Neutrophil (primary cell): Measurements from ENCODE around the gene BIN2.

Source experiments
- H3K27ac ChIP-seq: fragments of 200-600 bp; sonication (generic); 2 replicates; pipeline ENCODE4 v1.5.1; 2016; ENCODE audit warnings: mild to moderate bottlenecking, moderate library complexity
- H3K27me3 ChIP-seq: fragments of 200-600 bp; sonication (generic); 2 replicates; pipeline ENCODE4 v1.6.0; 2016; ENCODE audit warnings: mild to moderate bottlenecking
- H3K36me3 ChIP-seq: fragments of 200-600 bp; sonication (generic); 2 replicates; pipeline ENCODE4 v1.5.1; 2017
- H3K4me1 ChIP-seq, 2 experiments: fragments of 200-600 bp in 1 of 2; sonication (generic) in 1 of 2; 1 replicate in 1 of 2; 2 replicates in 1 of 2; pipeline versions ENCODE4 v1.5.1 to v1.6.1; 2013 to 2016; ENCODE audit warnings: low read depth in 1 of 2, low read length in 1 of 2, mild to moderate bottlenecking in 1 of 2, moderate library complexity in 1 of 2; ENCODE audit not compliant: control insufficient read depth in 1 of 2, insufficient read depth in 1 of 2
- H3K4me3 ChIP-seq, 2 experiments: fragments of 200-600 bp in 1 of 2; sonication (generic) in 1 of 2; 1 replicate in 1 of 2; 2 replicates in 1 of 2; pipeline ENCODE4 v1.5.1; 2013 to 2016; ENCODE audit warnings: low read depth in 1 of 2, low read length in 1 of 2, mild to moderate bottlenecking in 1 of 2, moderate library complexity in 1 of 2
- H3K9me3 ChIP-seq: fragments of 200-600 bp; sonication (generic); 2 replicates; pipeline ENCODE4 v1.5.1; 2016
- CTCF ChIP-seq: fragments of 200-600 bp; sonication (generic); IDR thresholded peaks from 2 replicates; pipeline ENCODE4 v1.5.1; 2016; ENCODE audit warnings: antibody characterized with exemption

The BIN2 gene

GRCh38 chr12:51326698-51327439 lies 2.9 kb upstream of the BIN2 start:
- no peaks in the 10 kb centered on the region for H3K9me3 ChIP-seq

DNA sequence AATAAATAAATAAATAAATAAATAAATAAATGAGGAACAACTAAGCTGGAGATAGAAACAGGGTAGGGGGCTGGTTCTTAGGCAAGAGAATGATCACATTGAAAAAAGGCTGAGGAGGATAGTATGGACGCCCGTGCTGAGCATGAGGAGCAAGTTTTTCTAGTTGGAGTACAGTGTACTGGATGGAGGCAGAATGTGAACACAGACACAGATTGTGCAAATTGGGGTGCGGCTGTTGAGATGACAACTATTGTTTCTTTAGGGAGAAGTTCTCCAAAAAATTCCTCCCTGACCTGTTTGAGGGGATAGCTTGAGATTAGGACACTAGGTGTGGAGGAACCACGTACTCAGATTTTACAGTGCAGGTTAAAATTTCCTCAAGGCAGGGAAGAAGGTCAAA lies 979 bp upstream of the BIN2 start:
- H3K9me3 ChIP-seq, result no peaks in the 10 kb centered on the region
- H3K4me1 ChIP-seq, result peaks cover 85 to 98% of the 10 kb centered on the region in 2 experiments
- H3K27me3 ChIP-seq, result no peaks in the 10 kb centered on the region
- H3K27ac ChIP-seq, result peak overlapping the region; percentile 98
- TF ChIP-seq CTCF, result no peak
- H3K4me3 ChIP-seq, result peak overlapping the region; percentile 35 to 94
- no peaks in the 10 kb centered on the region for H3K36me3 ChIP-seq

More at GRCh38 chr12:51326698-51327439, 2.9 kb upstream of the BIN2 start:
- H3K4me3 ChIP-seq, result peak overlapping the region; percentile 35 to 94
- no peaks in the 10 kb centered on the region for H3K36me3 ChIP-seq
- H3K4me1 ChIP-seq, result peaks cover 72 to 83% of the 10 kb centered on the region in 2 experiments
- peak overlapping the region; percentile 98 for H3K27ac ChIP-seq
- no peaks in the 10 kb centered on the region for H3K27me3 ChIP-seq
- no peak for TF ChIP-seq CTCF

DNA sequence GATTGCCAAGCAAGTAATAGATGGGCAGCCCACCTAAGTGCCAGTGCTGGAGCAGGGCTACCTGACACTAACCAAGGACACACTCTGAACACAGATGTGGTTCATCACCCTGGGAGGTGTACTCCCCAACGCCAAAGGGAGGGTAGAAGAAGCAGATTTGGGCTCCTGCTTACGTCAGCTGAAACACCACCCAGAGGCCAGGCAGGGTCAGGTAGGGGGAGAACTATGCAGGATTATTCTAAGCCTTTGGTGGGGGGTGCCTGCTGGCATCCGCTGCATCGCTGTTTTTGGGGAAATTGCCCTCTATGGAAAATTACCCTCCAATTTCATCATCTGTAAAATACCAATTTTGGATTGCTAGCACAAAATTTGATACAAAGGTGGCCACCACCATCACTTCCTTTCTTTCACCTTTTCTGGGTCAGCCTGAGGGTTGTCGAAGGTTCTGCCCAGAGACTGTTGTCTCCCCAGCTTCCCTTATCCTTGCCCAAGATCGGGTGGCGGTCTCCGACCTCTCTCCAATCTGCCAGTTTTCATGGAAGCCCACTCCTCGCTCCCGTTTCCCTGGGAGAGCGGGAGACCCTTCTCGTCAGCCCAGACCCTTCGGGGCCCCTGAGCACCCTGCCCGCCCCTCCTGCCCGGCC lies 535 bp downstream of the BIN2 start:
- H3K4me1 ChIP-seq, result peaks cover 85 to 98% of the 10 kb centered on the region in 2 experiments
- H3K4me3 ChIP-seq, result peak overlapping the region; percentile 87 to 94
- TF ChIP-seq CTCF, result no peak
- peak overlapping the region; percentile 98 for H3K27ac ChIP-seq
- H3K27me3 ChIP-seq, result no peaks in the 10 kb centered on the region
- no peaks in the 10 kb centered on the region for H3K9me3 ChIP-seq
- no peaks in the 10 kb centered on the region for H3K36me3 ChIP-seq

DNA sequence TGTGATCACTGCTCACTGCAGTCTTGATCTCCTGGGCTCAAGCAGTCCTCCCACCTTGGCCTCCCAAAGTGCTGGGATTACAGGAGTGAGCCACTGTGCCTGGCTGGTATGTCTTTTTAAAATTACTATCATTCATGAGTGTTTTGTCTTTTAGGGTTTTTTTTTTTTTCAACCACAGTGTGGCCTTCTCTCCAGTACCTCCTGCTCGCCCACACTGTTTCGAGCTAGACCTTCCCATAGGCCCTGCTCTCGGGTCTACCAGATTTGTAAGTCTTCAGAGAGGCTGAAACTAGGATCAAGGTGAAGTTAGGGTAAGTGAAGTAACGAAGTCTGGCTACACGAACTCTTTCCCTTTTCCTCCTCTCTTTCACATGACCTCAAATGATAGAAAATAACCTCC lies 1.5 kb downstream of the BIN2 start:
- Histone ChIP-seq H3K4me3 (peak overlapping the region; percentile 87 to 94), H3K4me1 (peaks cover 85 to 98% of the 10 kb centered on the region in 2 experiments)
- TF ChIP-seq CTCF, result no peak

GRCh38 chr12:51321882-51322281 lies 2.1 kb downstream of the BIN2 start:
- Histone ChIP-seq H3K9me3 (no peaks in the 10 kb centered on the region), H3K27ac (peak overlapping the region; percentile 98), H3K36me3 (peaks cover 4% of the 10 kb centered on the region), H3K4me3 (peak overlapping the region; percentile 87 to 94), H3K27me3 (no peaks in the 10 kb centered on the region), H3K4me1 (peaks cover 85 to 98% of the 10 kb centered on the region in 2 experiments)
- TF ChIP-seq CTCF, result no peak

More for the DNA sequence above, 1.5 kb downstream of the BIN2 start:
- Histone ChIP-seq H3K36me3 (no peaks in the 10 kb centered on the region), H3K27me3 (no peaks in the 10 kb centered on the region), H3K9me3 (no peaks in the 10 kb centered on the region), H3K27ac (peak overlapping the region; percentile 98)
